OCI-LY3 (cell line): ENCODE data around the gene PTN.

Experiments
- H2AFZ ChIP-seq: fragments of 200-600, 300-600 bp; shearing (Covaris generic); 2 replicates; pipeline ENCODE4 v1.6.0; 2014; ENCODE audit warnings: antibody characterized with exemption, low read depth, low read length
- H3K27ac ChIP-seq: fragments of 200-600, 300-600 bp; sonication (generic); 2 replicates; pipeline ENCODE4 v1.5.1; 2014; ENCODE audit warnings: mild to moderate bottlenecking, low read length, moderate library complexity, mixed read lengths
- H3K27me3 ChIP-seq: fragments of 200-600, 300-600 bp; sonication (generic); 2 replicates; pipeline ENCODE4 v1.6.1; 2014; ENCODE audit warnings: low read depth, low read length, mixed read lengths
- H3K36me3 ChIP-seq: fragments of 200-600, 300-600 bp; sonication (generic); replicated peaks from 2 replicates; pipeline ENCODE3; 2014; ENCODE audit warnings: low read depth, low read length, mixed read lengths
- H3K4me1 ChIP-seq: fragments of 300-600, 200-600 bp; sonication (generic); 2 replicates; pipeline ENCODE4 v1.6.1; 2014; ENCODE audit warnings: low read length, mixed read lengths
- H3K4me2 ChIP-seq: fragments of 200-600, 300-600 bp; sonication (generic); 2 replicates; pipeline ENCODE4 v1.6.1; 2014; ENCODE audit warnings: low read length, mixed read lengths
- H3K4me3 ChIP-seq: fragments of 300-600, 200-600 bp; sonication (generic); 2 replicates; pipeline ENCODE4 v1.5.1; 2014; ENCODE audit warnings: antibody characterized with exemption, mild to moderate bottlenecking, low read length, moderate library complexity
- H3K79me2 ChIP-seq: fragments of 300-600, 200-600 bp; shearing (Covaris generic); 2 replicates; pipeline ENCODE4 v1.6.1; 2014; ENCODE audit warnings: mild to moderate bottlenecking, low read length, mixed read lengths
- H3K9ac ChIP-seq: fragments of 300-600, 200-600 bp; shearing (Covaris generic); 2 replicates; pipeline ENCODE4 v1.6.0; 2014; ENCODE audit warnings: mild to moderate bottlenecking, low read length, moderate library complexity
- H3K9me3 ChIP-seq: fragments of 200-600, 300-600 bp; shearing (Covaris generic); 2 replicates; pipeline ENCODE4 v1.6.1; 2014; ENCODE audit warnings: low read length, mixed read lengths; ENCODE audit not compliant: insufficient read depth
- H4K20me1 ChIP-seq: fragments of 200-600, 300-600 bp; sonication (generic); 2 replicates; pipeline ENCODE4 v1.6.1; 2016; ENCODE audit warnings: low read length, mixed read lengths; ENCODE audit not compliant: insufficient read depth
- EZH2phosphoT487 ChIP-seq: fragments of 200-600 bp; shearing (Covaris generic); IDR thresholded peaks from 2 replicates; pipeline ENCODE4 v1.6.1; 2018; ENCODE audit warnings: antibody characterized with exemption, mixed run types, low read depth
- TF ChIP-seq, protein P1 (sequence below): fragments of 200-600, 300-600 bp; sonication (generic); IDR thresholded peaks from 2 replicates; pipeline ENCODE4 v1.5.1; 2014; ENCODE audit warnings: antibody characterized with exemption, low read length, low read depth

The PTN gene

DNA sequence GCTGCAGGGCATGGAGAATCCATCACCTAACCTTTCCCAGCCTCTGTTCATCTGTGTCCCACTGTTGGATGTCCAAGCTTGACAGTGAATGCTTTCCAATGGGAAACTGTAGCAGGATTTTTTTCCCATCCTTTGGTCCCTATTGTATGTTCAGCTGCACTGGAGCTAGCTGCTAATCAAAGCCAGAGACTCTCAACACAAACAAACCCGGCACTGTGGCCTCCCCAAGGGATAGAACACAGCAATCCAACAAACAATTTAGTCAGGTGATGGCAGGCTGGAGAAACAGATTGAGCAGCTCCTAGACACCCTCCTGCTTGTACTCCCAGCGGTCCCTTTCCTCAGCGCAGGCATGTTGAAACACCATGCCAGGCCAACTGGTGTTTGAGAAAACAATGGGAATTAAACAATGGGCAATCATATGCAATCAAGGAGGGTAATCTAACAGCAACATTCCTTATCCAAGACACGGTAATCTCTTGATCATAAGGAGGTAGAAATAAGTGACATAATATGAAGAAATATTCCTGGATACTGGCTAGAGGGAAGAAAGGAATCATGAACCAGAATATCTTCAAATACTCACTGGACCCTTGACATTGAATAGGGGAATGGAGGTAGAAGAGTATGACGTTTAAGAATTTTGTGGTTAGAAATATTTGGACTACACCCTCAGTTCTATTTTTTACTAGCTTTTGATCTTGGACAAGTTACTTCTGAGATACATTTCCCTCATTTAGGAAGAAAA is 15.0 kb downstream of the PTN start:
- Histone ChIP-seq H3K27ac (no peak overlapping the region), H3K79me2 (no peaks in the 10 kb centered on the region), H3K27me3 (no peaks in the 10 kb centered on the region), H2AFZ (no peak overlapping the region), H3K4me1 (no peaks in the 10 kb centered on the region), H3K9me3 (no peaks in the 10 kb centered on the region), H4K20me1 (no peaks in the 10 kb centered on the region), H3K36me3 (no peaks in the 10 kb centered on the region), H3K4me2 (no peak overlapping the region), H3K9ac (no peak overlapping the region), H3K4me3 (no peak overlapping the region)
- TF ChIP-seq, protein P1, sequence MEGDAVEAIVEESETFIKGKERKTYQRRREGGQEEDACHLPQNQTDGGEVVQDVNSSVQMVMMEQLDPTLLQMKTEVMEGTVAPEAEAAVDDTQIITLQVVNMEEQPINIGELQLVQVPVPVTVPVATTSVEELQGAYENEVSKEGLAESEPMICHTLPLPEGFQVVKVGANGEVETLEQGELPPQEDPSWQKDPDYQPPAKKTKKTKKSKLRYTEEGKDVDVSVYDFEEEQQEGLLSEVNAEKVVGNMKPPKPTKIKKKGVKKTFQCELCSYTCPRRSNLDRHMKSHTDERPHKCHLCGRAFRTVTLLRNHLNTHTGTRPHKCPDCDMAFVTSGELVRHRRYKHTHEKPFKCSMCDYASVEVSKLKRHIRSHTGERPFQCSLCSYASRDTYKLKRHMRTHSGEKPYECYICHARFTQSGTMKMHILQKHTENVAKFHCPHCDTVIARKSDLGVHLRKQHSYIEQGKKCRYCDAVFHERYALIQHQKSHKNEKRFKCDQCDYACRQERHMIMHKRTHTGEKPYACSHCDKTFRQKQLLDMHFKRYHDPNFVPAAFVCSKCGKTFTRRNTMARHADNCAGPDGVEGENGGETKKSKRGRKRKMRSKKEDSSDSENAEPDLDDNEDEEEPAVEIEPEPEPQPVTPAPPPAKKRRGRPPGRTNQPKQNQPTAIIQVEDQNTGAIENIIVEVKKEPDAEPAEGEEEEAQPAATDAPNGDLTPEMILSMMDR = no peak
- TF ChIP-seq EZH2phosphoT487 = no peak

DNA sequence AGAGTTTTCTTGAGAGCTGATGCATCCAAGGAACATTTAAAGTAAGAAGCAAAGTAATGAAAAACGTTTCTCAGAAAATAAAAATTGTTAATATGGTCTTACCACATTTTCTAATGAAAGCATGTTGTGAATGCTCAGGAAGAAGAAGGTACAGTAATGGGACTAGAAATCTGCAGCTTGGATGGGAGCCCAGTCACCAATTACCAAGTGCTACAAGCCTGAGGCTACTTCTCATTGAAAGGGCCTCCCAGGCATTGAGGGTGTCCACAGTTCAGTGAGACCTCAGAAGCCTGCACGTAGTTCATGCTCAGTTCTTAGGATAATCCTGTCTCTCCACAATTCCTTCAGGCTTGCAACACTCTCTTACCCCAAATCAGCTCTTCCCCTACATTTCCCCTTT is 17.6 kb downstream of the PTN start:
- no peaks in the 10 kb centered on the region for H3K9me3 ChIP-seq
- H3K27ac ChIP-seq = no peak overlapping the region
- H3K79me2 ChIP-seq = no peaks in the 10 kb centered on the region
- no peaks in the 10 kb centered on the region for H3K27me3 ChIP-seq
- TF ChIP-seq, protein P1 = no peak
- TF ChIP-seq EZH2phosphoT487 = no peak
- no peaks in the 10 kb centered on the region for H3K4me1 ChIP-seq
- H3K9ac ChIP-seq = no peak overlapping the region
- no peak overlapping the region for H2AFZ ChIP-seq
- no peak overlapping the region for H3K4me2 ChIP-seq
- H4K20me1 ChIP-seq = no peaks in the 10 kb centered on the region
- H3K36me3 ChIP-seq = no peaks in the 10 kb centered on the region
- no peak overlapping the region for H3K4me3 ChIP-seq

DNA sequence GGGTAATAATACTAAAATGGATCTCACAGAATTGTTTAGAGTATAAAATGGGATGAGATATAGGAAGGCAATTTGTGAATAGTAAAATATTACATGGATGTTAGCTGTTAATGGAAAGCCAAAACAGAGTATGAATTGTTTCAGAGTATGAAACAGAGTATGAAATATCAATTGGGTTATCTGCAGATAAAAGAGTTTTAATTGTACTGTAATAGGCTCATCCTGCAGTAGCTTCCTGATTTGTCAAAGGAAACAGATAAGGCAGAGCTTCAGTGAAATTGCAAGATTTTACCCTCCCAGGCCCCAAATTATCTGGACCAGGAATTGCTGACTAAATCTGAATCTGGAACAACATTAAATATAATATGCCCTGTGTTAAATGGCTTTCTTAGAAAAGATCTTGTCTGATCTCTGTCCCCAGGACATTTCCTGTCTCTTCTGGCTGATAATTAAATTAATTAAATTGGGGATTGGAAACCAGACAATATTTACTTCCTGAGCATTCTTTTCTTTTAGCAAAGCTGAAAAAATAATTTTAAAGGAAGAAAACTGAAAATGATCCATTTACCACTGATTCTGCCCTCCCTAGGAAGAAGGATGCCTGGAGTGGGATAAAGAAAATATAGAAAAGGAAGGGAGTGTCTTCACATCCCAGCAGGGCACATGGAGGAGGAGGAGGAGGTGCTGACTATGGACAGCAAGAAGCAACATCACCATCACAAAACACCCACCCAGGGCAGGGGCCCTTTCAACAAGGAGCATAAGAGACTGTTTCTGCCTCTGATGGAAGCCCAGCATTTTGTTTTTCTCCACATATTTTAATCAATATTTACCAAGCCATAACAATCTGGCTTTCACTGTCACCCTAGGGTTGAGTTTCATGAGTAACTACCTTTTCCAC is 18.5 kb downstream of the PTN start:
- TF ChIP-seq, protein P1 = no peak
- TF ChIP-seq EZH2phosphoT487 = no peak
- Histone ChIP-seq H3K4me3 (no peak overlapping the region), H3K27me3 (0 out of 2 replicates have a peak, but pooled peaks cover 5% of the 10 kb centered on the region), H3K4me1 (no peaks in the 10 kb centered on the region), H3K9ac (no peak overlapping the region), H3K9me3 (no peaks in the 10 kb centered on the region), H3K36me3 (no peaks in the 10 kb centered on the region), H2AFZ (no peak overlapping the region), H3K79me2 (no peaks in the 10 kb centered on the region), H4K20me1 (no peaks in the 10 kb centered on the region), H3K27ac (no peak overlapping the region), H3K4me2 (no peak overlapping the region)

DNA sequence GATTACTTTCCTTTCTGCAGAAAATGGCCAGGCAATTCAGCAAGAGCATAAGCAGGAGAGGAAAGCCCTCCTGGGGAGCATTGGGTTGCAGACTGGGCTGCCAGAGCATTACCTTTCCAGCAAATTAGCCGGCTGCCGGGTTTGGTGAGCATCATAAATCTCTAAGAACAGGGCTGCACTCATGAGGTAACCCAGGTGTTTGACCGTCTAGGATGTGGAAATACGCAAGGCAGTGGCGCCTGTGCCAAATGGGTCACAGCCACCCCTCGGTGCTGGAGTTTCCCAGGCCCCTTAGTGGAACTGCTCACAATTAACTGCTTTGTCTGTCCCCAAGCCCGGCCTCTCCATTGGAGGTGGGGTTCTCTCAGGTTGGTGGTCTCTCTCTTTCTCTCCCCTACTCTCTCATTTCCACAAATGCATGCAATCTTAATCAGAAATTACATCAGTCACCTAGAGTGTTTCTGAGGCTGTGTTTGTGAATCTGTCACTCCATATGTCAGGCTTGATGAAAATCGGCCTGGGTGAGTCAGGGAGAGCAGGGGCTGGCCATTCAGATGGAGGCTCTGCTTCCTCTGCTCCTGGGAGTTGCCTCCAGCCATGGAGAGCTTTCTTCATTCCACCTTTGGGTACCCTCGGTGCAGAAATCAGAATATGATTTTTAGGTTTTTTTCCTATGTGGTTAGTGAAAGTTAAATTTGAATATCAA is 26.7 kb downstream of the PTN start:
- H3K27me3 ChIP-seq = 0 out of 2 replicates have a peak, but pooled peaks cover 5% of the 10 kb centered on the region
- no peak overlapping the region for H3K4me3 ChIP-seq
- no peak overlapping the region for H2AFZ ChIP-seq
- H3K4me2 ChIP-seq = no peak overlapping the region
- no peak for TF ChIP-seq EZH2phosphoT487
- TF ChIP-seq, protein P1 = no peak
- H3K27ac ChIP-seq = no peak overlapping the region
- no peaks in the 10 kb centered on the region for H3K79me2 ChIP-seq
- no peaks in the 10 kb centered on the region for H3K4me1 ChIP-seq
- H3K9ac ChIP-seq = no peak overlapping the region
- no peaks in the 10 kb centered on the region for H3K36me3 ChIP-seq
- H3K9me3 ChIP-seq = no peaks in the 10 kb centered on the region
- H4K20me1 ChIP-seq = no peaks in the 10 kb centered on the region
